K562 (cell line): ENCODE data around the gene SULT6B1. TPM values are rescaled to one million over a fixed set of nuclear protein-coding genes. Genes with fewer than 3 reads are reported as not detected.

Experiments used
- ATAC-seq: fragments of 200-7000 bp; cut with Tn5 transposase; 3 replicates; pipeline ENCODE4 v1.9.1; 2020; ENCODE audit warnings: moderate library complexity
- BruUV-seq: library from RNA; stranded (reverse); fragments of 400-500 nt; replicated peaks from 2 replicates; lab custom pipeline; 2021; lab: Mats Ljungman, UMichigan
- CTCF ChIA-PET: fragments of 300-600 bp; formaldehyde crosslinking; extraction: SDS; loops from one replicate; lab custom pipeline; 2021; ENCODE audit warnings: low intra/inter-chr PET ratio; lab: Yijun Ruan, JAX
- POLR2A ChIA-PET: fragments of 300-600, 350-650 bp; sonication (Branson Sonifier 250); formaldehyde crosslinking; extraction: SDS; loops from one replicate; lab custom pipeline; 2021; ENCODE audit warnings: antibody characterized with exemption, inconsistent platforms; lab: Yijun Ruan, JAX
- DNase-seq, 4 experiments: peaks; one replicate each; pipeline versions ENCODE4 v3.0.0 to v3.0.0-alpha.2; 2011 to 2018; ENCODE audit warnings: low spot score in 3 of 4, mixed read lengths in 3 of 4; ENCODE audit errors: extremely low read depth in 1 of 4
- FAIRE-seq: peaks from 2 replicates; lab custom pipeline; 2011; peaks lifted over from hg19 to GRCh38; lab: Jason Lieb, UNC
- H2AFZ ChIP-seq: 2 replicates; pipeline ENCODE4 v1.6.0; 2011; ENCODE audit warnings: low read depth, low read length, control low read depth, inconsistent platforms
- H3K27ac ChIP-seq: fragments of 200-600 bp; 3 replicates; pipeline ENCODE4 v1.8.0; 2011; ENCODE audit warnings: low read depth, mild to moderate bottlenecking, control low read depth, inconsistent platforms, low read length, moderate library complexity, mixed read lengths; ENCODE audit errors: extremely low read depth
- H3K27me3 ChIP-seq, 2 experiments: fragments of 300-600 bp in 1 of 2; 2 replicates in 1 of 2; 3 replicates in 1 of 2; pipeline versions ENCODE4 v1.6.0 to v1.8.0; 2011; ENCODE audit warnings: inconsistent platforms in 2 of 2, low read length in 2 of 2, mild to moderate bottlenecking in 1 of 2, mixed read lengths in 1 of 2, moderate library complexity in 1 of 2; ENCODE audit not compliant: control insufficient read depth in 2 of 2, insufficient read depth in 2 of 2
- H3K36me3 ChIP-seq: fragments of 300-600 bp; 3 replicates; pipeline ENCODE4 v1.8.0; 2011; ENCODE audit warnings: mild to moderate bottlenecking, low read length, inconsistent platforms; ENCODE audit not compliant: control insufficient read depth, insufficient read depth
- H3K4me1 ChIP-seq, 2 experiments: fragments of 200-600 bp in 1 of 2; replicated peaks in 1 of 2; 2 replicates in 1 of 2; 3 replicates in 1 of 2; pipeline versions ENCODE4 v1.5.1 to v1.8.0; 2011; ENCODE audit warnings: inconsistent platforms in 2 of 2, low read length in 2 of 2, mild to moderate bottlenecking in 1 of 2, mixed read lengths in 1 of 2, moderate library complexity in 1 of 2; ENCODE audit not compliant: control insufficient read depth in 2 of 2, insufficient read depth in 2 of 2
- H3K4me2 ChIP-seq: 2 replicates; pipeline ENCODE4 v1.6.1; 2011; ENCODE audit warnings: low read length, control low read depth, inconsistent platforms, mixed read lengths; ENCODE audit not compliant: insufficient read depth
- H3K4me3 ChIP-seq: fragments of 200-600 bp; sonication (generic), shearing (Covaris generic); 2 replicates; pipeline ENCODE4 v1.5.1; 2016; ENCODE audit warnings: control low read depth, inconsistent platforms
- H3K79me2 ChIP-seq: fragments of 200-600 bp; 3 replicates; pipeline ENCODE4 v1.8.0; 2011; ENCODE audit warnings: low read length, inconsistent platforms; ENCODE audit not compliant: control insufficient read depth, insufficient read depth
- H3K9ac ChIP-seq, 2 experiments: 2 replicates each; pipeline versions ENCODE4 v1.6.0 to v1.6.1; 2011; ENCODE audit warnings: low read depth in 2 of 2, low read length in 2 of 2, control low read depth in 1 of 2, inconsistent platforms in 1 of 2, mild to moderate bottlenecking in 1 of 2, mixed read lengths in 1 of 2; ENCODE audit not compliant: insufficient read depth in 1 of 2
- H3K9me1 ChIP-seq: one replicate; pipeline ENCODE4 v1.6.0; 2011; ENCODE audit warnings: inconsistent platforms, mild to moderate bottlenecking, low read length, moderate library complexity; ENCODE audit not compliant: control insufficient read depth, insufficient read depth
- H3K9me3 ChIP-seq: replicated peaks from 2 replicates; pipeline ENCODE4 v1.5.1; 2011; ENCODE audit warnings: low read depth, low read length, inconsistent platforms; ENCODE audit not compliant: control insufficient read depth, insufficient read depth
- H4K20me1 ChIP-seq: replicated peaks from 2 replicates; pipeline ENCODE4 v1.6.1; 2011; ENCODE audit warnings: low read length, inconsistent platforms, mixed read lengths; ENCODE audit not compliant: control insufficient read depth, insufficient read depth
- DMBX1 ChIP-seq: fragments of 250-450 bp; sonication (Bioruptor Pico); IDR thresholded peaks from 2 replicates; pipeline ENCODE4 v1.8.0; 2022; ENCODE audit warnings: inconsistent platforms, mild to moderate bottlenecking, moderate library complexity, borderline replicate concordance
- EHMT2 ChIP-seq: fragments of 450-650 bp; IDR thresholded peaks from 2 replicates; pipeline ENCODE4 v1.6.1; 2018; ENCODE audit warnings: antibody characterized with exemption
- USF2 ChIP-seq: sonication (generic); formaldehyde crosslinking; IDR thresholded peaks from 2 replicates; pipeline ENCODE4 v1.5.0; 2020; ENCODE audit warnings: missing genetic modification reagents
- ZBTB33 ChIP-seq: sonication (generic); formaldehyde crosslinking; IDR thresholded peaks from 2 replicates; pipeline ENCODE4 v1.8.1; 2023; ENCODE audit warnings: mild to moderate bottlenecking, missing genetic modification reagents
- ZBTB43 ChIP-seq: sonication (generic); formaldehyde crosslinking; IDR thresholded peaks from 2 replicates; pipeline ENCODE4 v1.8.0; 2023; ENCODE audit warnings: mild to moderate bottlenecking, missing genetic modification reagents
- WGBS: fragments of 100-300 bp; shearing (Covaris generic); methylation state at CpG from one replicate; pipeline ENCODE4 v1.1.6; 2016; ENCODE audit warnings: low coverage, mixed read lengths; ENCODE audit not compliant: insufficient coverage; ENCODE audit errors: missing lambda C conversion rate; 5-methylcytosine and 5-hydroxymethylcytosine counted together
- in situ Hi-C: fragments of 300-500 bp; cut with MboI; formaldehyde crosslinking; loops from 4 replicates; pipeline ENCODE4 v1.15.0; 2018; ENCODE audit warnings: inconsistent platforms, mixed read lengths
- intact Hi-C: fragments of 100-400 bp; cut with micrococcal nuclease; formaldehyde crosslinking; loops from 2 replicates; pipeline ENCODE4 v1.14.2; 2022
- polyA plus RNA-seq, 8 experiments: library from polyadenylated mRNA; depleted of rRNA in 4 of 8; stranded (reverse) in 5 of 8; unstranded in 3 of 8; fragments of >200 nt; fragmentation: Nextera tagmentation in 2 of 8; fragmentation: Illumina TruSeq in 1 of 8; extraction: Ambion mirVana in 2 of 8; extraction: Trizol in 1 of 8; gene quantifications; 2 replicates each; pipeline versions ENCODE4 v1.2.1 to v1.2.3, GENCODE V29; 2011 to 2014; ENCODE audit warnings: inconsistent platforms in 1 of 8, missing spikeins in 1 of 8
- total RNA-seq, 7 experiments: library from RNA; depleted of rRNA in 6 of 7; stranded (reverse); fragments of >200 nt in 6 of 7; fragmentation: Illumina TruSeq in 2 of 7; extraction: Trizol in 2 of 7; gene quantifications; 2 replicates each; pipeline versions ENCODE4 v1.2.1 to v1.2.3, GENCODE V29; 2011 to 2021; ENCODE audit warnings: low replicate concordance in 1 of 7

SULT6B1 gene
- total and polyA plus RNA-seq, 9 of the 15 experiments (the other 6 are each of a cell fraction or from before 2014, with no cell fraction given): not detected

- TF ChIP-seq ZBTB43 (CRISPR knock-in tag) (no peak), DMBX1 (CRISPR knock-in tag) (no peak), ZBTB33 (CRISPR knock-in tag) (no peak), EHMT2 (no peak)
Observed at GRCh38 chr2:37198681-37199065, 10.2 kb upstream of the SULT6B1 start (continued).

- DNase-seq (peak; percentile 87 to 95 (median 94)), FAIRE-seq (peak; percentile 87), ATAC-seq (peak; percentile 86)
- Histone ChIP-seq H3K9ac (peak within 1 kb of the TSS; percentile 74 to 99), H3K9me3 (peaks cover 3% of the 10 kb centered on the region; the same call in 1 of the 2 replicates), H3K4me1 (peaks cover 3 to 16% of the 10 kb centered on the region in 2 experiments; a peak in 3 of 5 replicates), H2AFZ (peak within 1 kb of the TSS; percentile 98), H3K4me3 (peak within 1 kb of the TSS; percentile 61), H3K4me2 (peak within 1 kb of the TSS; percentile 85), H3K9me1 (no peaks in the 10 kb centered on the region), H3K79me2 (peaks cover 45% of the 10 kb centered on the region), H4K20me1 (no peaks in the 10 kb centered on the region), H3K36me3 (peaks cover 29% of the 10 kb centered on the region; the same call in 2 of the 3 replicates), H3K27ac (peak within 1 kb of the TSS; percentile 84), H3K27me3 (no peaks in the 10 kb centered on the region)
- POLR2A ChIA-PET: interaction anchor here (0.6 to 1.1 kb wide), 5 partner anchors 15 to 1405 kb away, joined by 3 to 4 read pairs (median 3); partner anchors contain the start of gene STRN
- WGBS: 1% methylated on average over 65 of the region's 72 CpGs
- no TSS peak for BruUV-seq
- CTCF ChIA-PET: no interaction called here
- in situ Hi-C loops: no loop called here
- intact Hi-C loops: no loop called here
- peak; percentile 13; the same call in 1 of the 2 replicates for TF ChIP-seq USF2 (CRISPR knock-in tag)
Observed at GRCh38 chr2:37196320-37197195, 8.1 kb upstream of the SULT6B1 start, which contains the start of gene CEBPZOS. Gene CEBPZOS (plus strand): TSS chr2:37196496. CDS start chr2:37199705, 3,209 bp downstream.
